Coronary artery (tissue), 2 donors: ENCODE results near the gene CPEB2.
"Not testable (repeated sequence)": the region's sequence is repeated elsewhere in the genome, so short reads cannot be mapped to it uniquely, and the experiment has no call there.

ENCODE experiments used
- DNase-seq: peaks from one replicate; pipeline ENCODE4 v3.0.0-alpha.2; 2017; ENCODE audit warnings: low spot score
- H3K27ac ChIP-seq, 2 donors: fragments of 200-600 bp; sonication (generic); one replicate each; pipeline ENCODE4 v1.5.1; 2016 to 2019
- H3K4me3 ChIP-seq: fragments of 200-600 bp; sonication (generic); 2 replicates; pipeline ENCODE4 v1.5.1; 2016; ENCODE audit warnings: mild to moderate bottlenecking, moderate library complexity
- TF ChIP-seq, protein P1 (sequence below): fragments of 200-600 bp; sonication (generic); IDR thresholded peaks from one replicate; pipeline ENCODE4 v1.5.1; 2019; ENCODE audit warnings: antibody characterized with exemption

CPEB2 gene

DNA sequence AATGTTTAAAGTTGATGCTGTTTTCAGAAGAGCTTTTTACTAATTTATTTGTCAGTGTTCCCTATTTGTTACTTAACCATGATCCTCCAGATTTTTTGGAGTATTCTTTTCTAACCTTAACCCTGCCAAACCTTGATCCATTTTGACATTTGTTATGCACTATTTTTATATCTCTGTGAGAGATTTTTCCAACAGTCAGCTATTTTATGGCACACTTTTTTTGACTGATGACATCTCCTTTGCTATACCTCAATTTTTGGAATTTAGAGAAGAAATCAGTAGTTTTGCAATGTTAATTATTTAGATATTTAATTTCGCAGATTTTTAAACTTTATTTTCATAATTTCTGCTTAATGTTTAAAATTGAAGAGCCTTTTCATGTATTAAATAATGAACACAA, 66.0 kb downstream of the CPEB2 start:
- TF ChIP-seq, protein P1, sequence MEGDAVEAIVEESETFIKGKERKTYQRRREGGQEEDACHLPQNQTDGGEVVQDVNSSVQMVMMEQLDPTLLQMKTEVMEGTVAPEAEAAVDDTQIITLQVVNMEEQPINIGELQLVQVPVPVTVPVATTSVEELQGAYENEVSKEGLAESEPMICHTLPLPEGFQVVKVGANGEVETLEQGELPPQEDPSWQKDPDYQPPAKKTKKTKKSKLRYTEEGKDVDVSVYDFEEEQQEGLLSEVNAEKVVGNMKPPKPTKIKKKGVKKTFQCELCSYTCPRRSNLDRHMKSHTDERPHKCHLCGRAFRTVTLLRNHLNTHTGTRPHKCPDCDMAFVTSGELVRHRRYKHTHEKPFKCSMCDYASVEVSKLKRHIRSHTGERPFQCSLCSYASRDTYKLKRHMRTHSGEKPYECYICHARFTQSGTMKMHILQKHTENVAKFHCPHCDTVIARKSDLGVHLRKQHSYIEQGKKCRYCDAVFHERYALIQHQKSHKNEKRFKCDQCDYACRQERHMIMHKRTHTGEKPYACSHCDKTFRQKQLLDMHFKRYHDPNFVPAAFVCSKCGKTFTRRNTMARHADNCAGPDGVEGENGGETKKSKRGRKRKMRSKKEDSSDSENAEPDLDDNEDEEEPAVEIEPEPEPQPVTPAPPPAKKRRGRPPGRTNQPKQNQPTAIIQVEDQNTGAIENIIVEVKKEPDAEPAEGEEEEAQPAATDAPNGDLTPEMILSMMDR, result no peak
- no peak overlapping the region for H3K4me3 ChIP-seq
- H3K27ac ChIP-seq, result no peak overlapping the region
- DNase-seq, result no peak

DNA sequence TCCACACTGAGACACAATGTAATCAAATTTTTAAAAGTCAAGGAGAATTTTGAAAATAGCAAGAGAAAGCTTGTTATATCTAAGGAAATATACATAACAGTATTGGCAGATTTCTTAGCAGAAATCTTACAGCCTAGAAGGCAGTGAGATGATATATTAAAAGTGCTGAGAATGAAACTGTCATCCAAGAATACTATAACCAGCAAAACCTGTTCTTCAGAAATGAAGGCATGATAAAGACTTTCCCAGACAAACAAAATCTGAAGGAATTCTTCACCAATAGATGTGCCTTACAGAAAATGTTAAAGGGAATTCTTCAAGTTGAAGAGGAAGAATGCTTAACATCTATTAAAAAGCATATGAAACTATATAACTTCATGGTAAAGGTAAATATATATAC, 73.6 kb downstream of the CPEB2 start:
- TF ChIP-seq, protein P1, result no peak
- no peak overlapping the region for H3K27ac ChIP-seq
- no peak overlapping the region for H3K4me3 ChIP-seq
- no peak for DNase-seq

DNA sequence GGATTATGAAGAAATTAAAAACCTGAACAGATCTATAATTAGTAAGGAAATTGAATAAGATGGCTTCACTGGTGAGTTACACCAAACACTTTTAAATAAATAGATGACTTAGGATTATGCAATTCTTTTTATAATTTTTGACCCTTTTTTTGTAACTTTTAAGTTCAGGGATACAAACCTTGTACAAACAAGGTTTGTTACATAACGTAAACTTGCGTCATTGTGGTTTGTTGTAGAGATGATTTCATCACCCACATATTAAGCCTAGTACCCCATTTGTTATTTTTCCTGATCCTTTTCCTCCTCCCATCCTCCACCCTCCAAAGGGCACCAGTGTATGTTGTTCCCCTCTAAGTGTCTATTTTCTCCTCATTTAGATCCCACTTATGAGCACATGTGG, 75.7 kb downstream of the CPEB2 start:
- no peak overlapping the region for H3K4me3 ChIP-seq

DNA sequence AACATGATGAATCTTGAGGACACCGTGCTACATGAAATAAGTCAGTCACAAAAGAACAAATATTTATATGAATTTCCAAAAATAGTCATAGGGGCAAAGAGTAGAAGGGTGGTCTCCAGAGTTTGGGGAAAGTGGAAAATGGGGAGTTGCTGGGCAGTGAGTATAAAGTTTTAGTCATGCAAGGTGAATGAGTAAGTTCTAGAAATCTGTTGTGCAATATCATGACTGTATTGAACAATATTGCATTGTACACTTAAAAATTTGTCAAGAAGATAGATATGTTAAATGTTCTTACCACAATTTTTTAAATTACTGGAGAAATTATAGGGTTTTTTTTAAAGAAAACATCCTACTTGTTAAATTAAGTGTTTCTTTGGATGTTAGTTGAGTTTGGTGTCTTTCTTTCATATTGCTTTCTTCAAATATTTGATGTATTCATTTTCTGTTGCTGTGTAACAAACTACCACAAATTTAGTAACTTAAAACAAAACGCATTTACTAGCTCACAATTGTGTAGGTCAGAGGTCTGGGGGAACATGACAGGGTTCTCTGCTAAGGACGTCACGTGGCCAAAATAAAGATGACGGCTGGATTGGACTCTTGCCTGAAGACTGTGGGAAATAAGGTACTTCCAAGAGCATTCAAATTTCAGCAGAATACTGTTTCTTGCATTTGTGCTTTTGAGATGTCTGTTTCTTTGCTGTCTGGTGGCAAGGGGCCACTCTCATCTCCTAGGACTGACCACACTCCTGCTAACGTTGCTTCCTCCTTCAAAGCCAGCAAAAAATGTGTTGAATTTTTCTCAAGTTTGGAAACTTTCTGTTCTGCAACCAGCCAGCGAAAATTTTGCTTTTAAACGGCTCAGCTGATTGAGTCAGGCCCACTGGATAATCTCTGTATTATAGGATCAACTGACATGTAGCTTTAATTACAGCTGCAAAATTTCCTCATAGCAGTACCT, 76.7 kb downstream of the CPEB2 start:
- no peak overlapping the region for H3K27ac ChIP-seq
- TF ChIP-seq, protein P1, result no peak
- no peak overlapping the region for H3K4me3 ChIP-seq
- DNase-seq, result no peak

More for the DNA sequence above, 75.7 kb downstream of the CPEB2 start:
- TF ChIP-seq, protein P1, result no peak
- no peak for DNase-seq
- H3K27ac ChIP-seq, result no peak overlapping the region

DNA sequence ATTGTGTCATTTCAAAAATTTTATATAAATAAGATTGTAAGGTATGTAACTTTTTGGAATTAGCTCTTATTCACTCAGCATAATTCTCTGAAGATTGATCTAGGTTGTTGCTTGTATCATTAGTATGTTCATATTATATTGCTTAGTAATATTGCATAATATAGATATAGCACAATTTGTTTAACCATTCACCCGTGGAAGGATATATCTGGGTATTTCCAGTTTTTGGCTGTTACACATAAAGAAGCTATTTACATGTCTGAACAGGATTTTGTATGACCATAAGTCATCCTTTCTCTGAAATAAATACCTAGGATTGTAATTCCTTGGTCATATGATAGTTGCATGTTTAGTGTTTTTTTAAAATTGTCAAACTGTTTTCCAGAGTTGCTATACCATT, 82.5 kb downstream of the CPEB2 start:
- H3K4me3 ChIP-seq, result no peak overlapping the region
- TF ChIP-seq, protein P1, result no peak
- H3K27ac ChIP-seq, result no peak overlapping the region
- DNase-seq, result no peak

DNA sequence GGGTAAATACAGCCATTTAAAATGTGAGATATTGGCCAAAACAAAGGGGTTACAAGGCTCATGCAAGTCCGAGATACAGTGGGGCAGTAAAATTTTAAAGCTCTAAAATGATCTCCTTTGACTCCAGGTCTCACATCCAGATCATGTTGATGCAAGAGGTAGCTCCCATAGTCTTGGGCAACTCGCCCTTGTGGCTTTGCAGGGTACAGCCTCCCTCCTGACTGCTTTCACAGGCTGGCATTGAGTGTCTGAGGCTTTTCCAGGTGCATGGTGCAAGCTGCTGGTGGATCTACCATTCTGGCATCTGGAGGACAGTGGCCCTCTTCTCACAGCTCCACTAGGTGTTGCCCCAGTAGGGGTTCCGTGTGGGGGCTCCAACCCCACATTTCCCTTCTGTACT, 83.5 kb downstream of the CPEB2 start:
- DNase-seq, H3K4me3 ChIP-seq, H3K27ac ChIP-seq: not testable (repeated sequence)

DNA sequence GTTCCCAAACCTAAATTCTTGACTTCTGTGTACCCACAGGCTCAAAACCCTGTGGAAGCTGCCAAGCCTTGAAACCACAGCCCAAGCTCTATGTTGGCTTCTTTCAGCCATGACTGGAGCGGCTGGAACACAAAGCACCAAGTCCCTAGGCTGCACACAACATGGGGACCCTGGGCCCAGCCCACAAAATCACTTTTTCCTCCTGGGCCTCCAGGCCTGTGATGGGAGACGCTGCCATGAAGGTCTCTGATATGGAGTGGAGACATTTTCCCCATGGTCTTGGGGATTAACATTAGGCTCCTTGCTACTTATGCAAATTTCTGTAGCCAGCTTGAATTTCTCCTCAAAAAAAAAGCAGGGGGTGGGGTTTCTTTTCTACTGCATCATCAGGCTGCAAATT, 84.0 kb downstream of the CPEB2 start:
- not testable (repeated sequence) for DNase-seq, H3K27ac ChIP-seq, H3K4me3 ChIP-seq

DNA sequence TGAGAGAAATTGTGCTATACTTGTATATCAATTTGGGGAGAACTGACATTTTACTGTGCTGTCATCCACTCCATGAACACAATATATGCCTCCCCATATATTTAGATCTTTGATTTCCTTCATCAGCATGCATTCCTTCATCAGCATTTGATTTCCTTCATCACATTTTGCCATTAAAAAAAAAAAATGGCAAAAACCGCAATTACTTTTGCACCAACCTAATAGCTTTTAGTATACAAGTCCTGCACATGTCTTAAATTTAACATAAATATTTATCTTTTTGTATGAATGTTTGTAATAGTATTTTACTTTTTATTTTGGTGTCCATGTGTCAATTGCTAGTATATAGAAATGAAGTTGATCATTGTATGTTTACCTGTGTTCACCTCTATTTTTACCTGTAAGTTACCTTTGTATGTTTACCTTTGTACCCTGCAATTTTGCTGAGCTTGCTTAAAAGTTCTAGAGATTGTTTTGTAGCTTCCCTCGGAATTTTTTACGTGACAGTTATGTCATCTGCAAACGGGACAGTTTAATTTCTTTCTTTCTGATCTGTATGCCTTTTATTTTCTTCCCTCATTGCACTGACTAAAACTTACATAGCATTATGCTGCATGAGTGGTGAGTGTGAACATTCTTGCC, 86.2 kb downstream of the CPEB2 start:
- no peak overlapping the region for H3K4me3 ChIP-seq
- TF ChIP-seq, protein P1, result no peak
- no peak for DNase-seq
- no peak overlapping the region for H3K27ac ChIP-seq
